Endothelial cell of umbilical vein (primary cell): Measurements from ENCODE around the gene ITPR2. TPM values are rescaled to one million over a fixed set of nuclear protein-coding genes. Genes with fewer than 3 reads are reported as not detected.

ENCODE experiments used
- BruUV-seq: library from RNA; stranded (reverse); fragments of 400-500 nt; replicated peaks from 2 replicates; lab custom pipeline; 2021; lab: Mats Ljungman, UMichigan
- CTCF ChIA-PET: fragments of 300-600, 350-600 bp; sonication (Branson Sonifier 250); formaldehyde crosslinking; loops from one replicate; lab custom pipeline; 2021; ENCODE audit warnings: antibody characterized with exemption, inconsistent platforms; lab: Charles Lee
- POLR2A ChIA-PET: fragments of 300-600, 350-600 bp; sonication (Branson Sonifier 250); formaldehyde crosslinking; loops from one replicate; lab custom pipeline; 2021; ENCODE audit warnings: antibody characterized with exemption, inconsistent platforms; lab: Charles Lee
- DNase-seq: peaks from one replicate; pipeline ENCODE4 v3.0.0-alpha.2; 2011; ENCODE audit warnings: low read depth, low spot score
- FAIRE-seq: peaks from 2 replicates; lab custom pipeline; 2011; peaks lifted over from hg19 to GRCh38; lab: Jason Lieb, UNC
- H2AFZ ChIP-seq: 2 replicates; pipeline ENCODE4 v1.6.0; 2012; ENCODE audit warnings: low read depth, low read length, control low read depth, inconsistent platforms
- H3K27ac ChIP-seq: 2 replicates; pipeline ENCODE4 v1.5.1; 2011; ENCODE audit warnings: low read depth, mild to moderate bottlenecking, control low read depth, low read length, moderate library complexity; ENCODE audit not compliant: insufficient read depth
- H3K27me3 ChIP-seq, 2 experiments: 2 replicates each; pipeline versions ENCODE4 v1.6.0 to v1.6.1; 2011; ENCODE audit warnings: low read length in 2 of 2, mixed read lengths in 1 of 2; ENCODE audit not compliant: control insufficient read depth in 2 of 2, insufficient read depth in 2 of 2
- H3K36me3 ChIP-seq, 2 experiments: 2 replicates in 1 of 2; 3 replicates in 1 of 2; pipeline ENCODE4 v1.5.1; 2011; ENCODE audit warnings: low read length in 2 of 2, mild to moderate bottlenecking in 1 of 2, moderate library complexity in 1 of 2; ENCODE audit not compliant: control insufficient read depth in 2 of 2, insufficient read depth in 2 of 2; ENCODE audit errors: extremely low read depth in 1 of 2
- H3K4me1 ChIP-seq: 3 replicates; pipeline ENCODE4 v1.5.1; 2011; ENCODE audit warnings: mild to moderate bottlenecking, low read length; ENCODE audit not compliant: control insufficient read depth, insufficient read depth; ENCODE audit errors: extremely low read depth
- H3K4me2 ChIP-seq: 2 replicates; pipeline ENCODE4 v1.6.1; 2011; ENCODE audit warnings: low read length, control low read depth, mixed read lengths; ENCODE audit not compliant: insufficient read depth
- H3K4me3 ChIP-seq, 3 experiments: fragments of 200-600 bp in 1 of 3; sonication (generic), shearing (Covaris generic) in 1 of 3; replicated peaks in 1 of 3; 2 replicates each; pipeline ENCODE4 v1.5.1; 2011 to 2016; ENCODE audit warnings: control low read depth in 3 of 3, low read length in 3 of 3, mild to moderate bottlenecking in 2 of 3, inconsistent platforms in 1 of 3, low read depth in 1 of 3, moderate library complexity in 1 of 3; ENCODE audit not compliant: insufficient read depth in 1 of 3
- H3K79me2 ChIP-seq: 2 replicates; pipeline ENCODE4 v1.6.0; 2012; ENCODE audit warnings: low read length, inconsistent platforms; ENCODE audit not compliant: control insufficient read depth, insufficient read depth
- H3K9ac ChIP-seq: replicated peaks from 2 replicates; pipeline ENCODE3; 2011; ENCODE audit warnings: low read length, control low read depth; ENCODE audit not compliant: insufficient read depth; ENCODE audit errors: extremely low read depth
- H3K9me1 ChIP-seq: replicated peaks from 3 replicates; pipeline ENCODE4 v1.6.0; 2011; ENCODE audit warnings: mild to moderate bottlenecking, low read length; ENCODE audit not compliant: control insufficient read depth, insufficient read depth; ENCODE audit errors: extremely low read depth
- H3K9me3 ChIP-seq: replicated peaks from 2 replicates; pipeline ENCODE4 v1.5.1; 2012; ENCODE audit warnings: low read length, inconsistent platforms; ENCODE audit not compliant: control insufficient read depth, insufficient read depth
- H4K20me1 ChIP-seq: replicated peaks from 2 replicates; pipeline ENCODE3; 2011; ENCODE audit warnings: mild to moderate bottlenecking, low read length; ENCODE audit not compliant: control insufficient read depth, insufficient read depth; ENCODE audit errors: extremely low read depth
- EZH2 ChIP-seq: IDR thresholded peaks from 2 replicates; pipeline ENCODE4 v1.6.1; 2012; ENCODE audit warnings: borderline replicate concordance, low read depth, mild to moderate bottlenecking, moderate library complexity, low read length, inconsistent platforms; ENCODE audit not compliant: severe bottlenecking
- FOS ChIP-seq: IDR thresholded peaks from 2 replicates; pipeline ENCODE4 v1.6.1; 2011; ENCODE audit warnings: mild to moderate bottlenecking, low read length, moderate library complexity, borderline replicate concordance; ENCODE audit not compliant: insufficient read depth
- GATA2 ChIP-seq: IDR thresholded peaks from 2 replicates; pipeline ENCODE4 v1.7.0; 2011; ENCODE audit warnings: low read depth, mild to moderate bottlenecking, moderate library complexity, mixed read lengths, low read length; ENCODE audit not compliant: insufficient read length, insufficient read depth
- JUN ChIP-seq: IDR thresholded peaks from 2 replicates; pipeline ENCODE4 v1.6.1; 2011; ENCODE audit warnings: borderline replicate concordance, low read depth; ENCODE audit not compliant: insufficient read length, insufficient read depth
- MYC ChIP-seq: IDR thresholded peaks from one replicate; pipeline ENCODE4 v1.6.1; 2011; ENCODE audit warnings: mild to moderate bottlenecking, low read depth, low read length
- POLR2A ChIP-seq: IDR thresholded peaks from 2 replicates; pipeline ENCODE4 v1.6.1; 2012; ENCODE audit warnings: low read depth, mild to moderate bottlenecking, control low read depth, low read length
- POLR2AphosphoS5 ChIP-seq: IDR thresholded peaks from 2 replicates; pipeline ENCODE4 v1.6.1; 2012; ENCODE audit warnings: low read depth, mild to moderate bottlenecking, control low read depth, low read length, moderate library complexity; ENCODE audit not compliant: insufficient read depth
- dilution Hi-C: fragments of 300-500 bp; cut with MboI; formaldehyde crosslinking; loops from one replicate; pipeline ENCODE4 v1.15.0; 2019; ENCODE audit warnings: low sequenced_read_pairs; ENCODE audit not compliant: extremely low pct_ligation_motif_present
- intact Hi-C: fragments of 100-400 bp; cut with micrococcal nuclease; formaldehyde crosslinking; loops from one replicate; pipeline ENCODE4 v1.10.0; 2022
- polyA plus RNA-seq, 4 experiments: library from polyadenylated mRNA; depleted of rRNA in 3 of 4; stranded (reverse) in 3 of 4; unstranded in 1 of 4; fragments of >200 nt; gene quantifications; 2 replicates each; pipeline versions ENCODE4 v1.2.1 to v1.2.3, GENCODE V29; 2011 to 2012; ENCODE audit warnings: missing spikeins in 1 of 4
- total RNA-seq: library from RNA; stranded (reverse); gene quantifications from 2 replicates; pipeline ENCODE4 v1.2.3, GENCODE V29; 2021
- TF ChIP-seq, protein P1 (sequence below): IDR thresholded peaks from 2 replicates; pipeline ENCODE4 v1.6.1; 2011; ENCODE audit not compliant: insufficient read depth, insufficient read length
- TF ChIP-seq, protein P2 (sequence below), 2 donors: IDR thresholded peaks; 1 replicate in 1 of 2; 2 replicates in 1 of 2; pipeline ENCODE4 v1.5.1; 2011; ENCODE audit warnings: low read length in 2 of 2, mild to moderate bottlenecking in 2 of 2, moderate library complexity in 2 of 2, control low read depth in 1 of 2, inconsistent platforms in 1 of 2, low read depth in 1 of 2; ENCODE audit not compliant: insufficient read depth in 1 of 2; ENCODE audit errors: extremely low read depth in 1 of 2

The ITPR2 gene
- total and polyA plus RNA-seq, 2 donors (not counting 3 experiments of a cell fraction or from before 2014, with no cell fraction given): 16.2 to 86.8 TPM

DNA sequence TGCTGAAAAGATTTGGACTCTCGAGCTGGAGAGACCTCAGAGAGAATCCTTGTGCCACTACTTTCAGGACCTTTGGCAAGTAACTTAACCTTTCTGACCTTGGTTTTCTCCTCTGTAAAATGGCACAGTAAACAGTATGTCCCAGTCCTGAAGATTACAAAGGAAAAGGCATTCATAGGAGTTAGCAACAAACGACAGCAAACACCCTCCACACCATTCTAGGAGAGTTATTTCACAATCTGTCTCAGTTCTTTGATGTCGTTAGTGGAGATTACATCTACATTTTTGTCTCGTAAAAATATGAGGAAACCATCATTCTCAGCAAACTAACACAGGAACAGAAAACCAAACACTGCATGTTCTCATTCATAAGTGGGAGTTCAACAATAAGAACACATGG lies 205.7 kb downstream of the ITPR2 start:
- Histone ChIP-seq H3K79me2 (peaks cover 2% of the 10 kb centered on the region), H3K27me3 (no peaks in the 10 kb centered on the region), H3K4me1 (peaks cover 32% of the 10 kb centered on the region), H4K20me1 (no peaks in the 10 kb centered on the region), H3K36me3 (peaks cover 7 to 8% of the 10 kb centered on the region in 2 experiments), H3K4me3 (no peak overlapping the region), H2AFZ (no peak overlapping the region), H3K9ac (no peak overlapping the region), H3K9me1 (no peaks in the 10 kb centered on the region), H3K9me3 (no peaks in the 10 kb centered on the region), H3K27ac (no peak overlapping the region), H3K4me2 (no peak overlapping the region)
- CTCF ChIA-PET: interaction anchor here (5.1 kb wide), 1 partner anchor 25 kb away, joined by 90 read pairs; no protein-coding TSS in a partner anchor
- FAIRE-seq (no peak), DNase-seq (no peak)
- dilution Hi-C loops: no loop called here
- TF ChIP-seq, protein P1, sequence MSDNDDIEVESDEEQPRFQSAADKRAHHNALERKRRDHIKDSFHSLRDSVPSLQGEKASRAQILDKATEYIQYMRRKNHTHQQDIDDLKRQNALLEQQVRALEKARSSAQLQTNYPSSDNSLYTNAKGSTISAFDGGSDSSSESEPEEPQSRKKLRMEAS: no peak
- TF ChIP-seq, protein P2, sequence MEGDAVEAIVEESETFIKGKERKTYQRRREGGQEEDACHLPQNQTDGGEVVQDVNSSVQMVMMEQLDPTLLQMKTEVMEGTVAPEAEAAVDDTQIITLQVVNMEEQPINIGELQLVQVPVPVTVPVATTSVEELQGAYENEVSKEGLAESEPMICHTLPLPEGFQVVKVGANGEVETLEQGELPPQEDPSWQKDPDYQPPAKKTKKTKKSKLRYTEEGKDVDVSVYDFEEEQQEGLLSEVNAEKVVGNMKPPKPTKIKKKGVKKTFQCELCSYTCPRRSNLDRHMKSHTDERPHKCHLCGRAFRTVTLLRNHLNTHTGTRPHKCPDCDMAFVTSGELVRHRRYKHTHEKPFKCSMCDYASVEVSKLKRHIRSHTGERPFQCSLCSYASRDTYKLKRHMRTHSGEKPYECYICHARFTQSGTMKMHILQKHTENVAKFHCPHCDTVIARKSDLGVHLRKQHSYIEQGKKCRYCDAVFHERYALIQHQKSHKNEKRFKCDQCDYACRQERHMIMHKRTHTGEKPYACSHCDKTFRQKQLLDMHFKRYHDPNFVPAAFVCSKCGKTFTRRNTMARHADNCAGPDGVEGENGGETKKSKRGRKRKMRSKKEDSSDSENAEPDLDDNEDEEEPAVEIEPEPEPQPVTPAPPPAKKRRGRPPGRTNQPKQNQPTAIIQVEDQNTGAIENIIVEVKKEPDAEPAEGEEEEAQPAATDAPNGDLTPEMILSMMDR (IDR thresholded peaks at IDR 0.05; ENCODE audit: extremely low read depth in 1 of 2, insufficient read depth in 1 of 2, low read depth in 1 of 2, low read length in 2 of 2): no peak
- TF ChIP-seq JUN: no peak
- TF ChIP-seq POLR2AphosphoS5: no peak
- TF ChIP-seq POLR2A: no peak
- TF ChIP-seq GATA2: no peak
- TF ChIP-seq EZH2: no peak
- no peak for TF ChIP-seq FOS
- TF ChIP-seq MYC: no peak
- BruUV-seq: no TSS peak
- intact Hi-C loops: no loop called here
- POLR2A ChIA-PET: no interaction called here
